Measurements from ENCODE around the gene KCNK4. TPM values are rescaled to one million over a fixed set of nuclear protein-coding genes. Genes with fewer than 3 reads are reported as not detected.

The KCNK4 gene
- under 0.01 TPM in 1 of 2 replicates, not detected in the other for total RNA-seq

DNA sequence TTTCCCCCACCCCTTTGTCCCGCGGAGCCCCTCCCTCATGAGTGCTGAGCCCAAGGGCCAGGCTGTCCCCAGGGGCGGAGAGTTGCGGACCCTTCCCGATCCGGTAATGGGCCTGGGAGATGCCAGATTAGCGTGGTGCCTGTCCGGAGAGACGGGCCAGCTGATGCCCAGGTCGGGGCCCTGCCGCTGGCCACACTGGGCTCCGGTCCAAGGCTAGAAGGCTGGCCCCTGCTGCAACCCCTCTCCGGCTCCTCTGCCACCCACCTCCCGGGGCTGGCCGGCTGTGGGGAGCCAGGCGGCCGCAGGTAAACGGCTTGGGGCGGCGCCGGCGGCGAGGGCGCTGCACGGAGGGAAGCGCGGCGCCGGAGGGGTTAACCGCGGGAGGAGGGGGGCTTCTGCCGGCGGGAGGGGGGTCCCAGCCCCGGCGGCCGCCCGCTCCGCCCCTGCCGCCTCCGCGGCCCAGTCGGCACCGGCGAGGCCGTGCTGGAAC lies at the start of gene KCNK4:
KCNK4 (plus strand) TSS at position 41 of the 490 bp plus-strand sequence. CDS start 1,717 bp downstream, outside the sequence.
- TF ChIP-seq, protein P1, sequence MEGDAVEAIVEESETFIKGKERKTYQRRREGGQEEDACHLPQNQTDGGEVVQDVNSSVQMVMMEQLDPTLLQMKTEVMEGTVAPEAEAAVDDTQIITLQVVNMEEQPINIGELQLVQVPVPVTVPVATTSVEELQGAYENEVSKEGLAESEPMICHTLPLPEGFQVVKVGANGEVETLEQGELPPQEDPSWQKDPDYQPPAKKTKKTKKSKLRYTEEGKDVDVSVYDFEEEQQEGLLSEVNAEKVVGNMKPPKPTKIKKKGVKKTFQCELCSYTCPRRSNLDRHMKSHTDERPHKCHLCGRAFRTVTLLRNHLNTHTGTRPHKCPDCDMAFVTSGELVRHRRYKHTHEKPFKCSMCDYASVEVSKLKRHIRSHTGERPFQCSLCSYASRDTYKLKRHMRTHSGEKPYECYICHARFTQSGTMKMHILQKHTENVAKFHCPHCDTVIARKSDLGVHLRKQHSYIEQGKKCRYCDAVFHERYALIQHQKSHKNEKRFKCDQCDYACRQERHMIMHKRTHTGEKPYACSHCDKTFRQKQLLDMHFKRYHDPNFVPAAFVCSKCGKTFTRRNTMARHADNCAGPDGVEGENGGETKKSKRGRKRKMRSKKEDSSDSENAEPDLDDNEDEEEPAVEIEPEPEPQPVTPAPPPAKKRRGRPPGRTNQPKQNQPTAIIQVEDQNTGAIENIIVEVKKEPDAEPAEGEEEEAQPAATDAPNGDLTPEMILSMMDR (IDR thresholded peaks at IDR 0.05; ENCODE audit: insufficient read depth, low read depth, low read length) = no peak
- H3K4me3 ChIP-seq (ENCODE audit: low read depth, low read length) = no peak within 1 kb of the TSS
- DNase-seq (ENCODE audit: low read depth) = no peak

DNA sequence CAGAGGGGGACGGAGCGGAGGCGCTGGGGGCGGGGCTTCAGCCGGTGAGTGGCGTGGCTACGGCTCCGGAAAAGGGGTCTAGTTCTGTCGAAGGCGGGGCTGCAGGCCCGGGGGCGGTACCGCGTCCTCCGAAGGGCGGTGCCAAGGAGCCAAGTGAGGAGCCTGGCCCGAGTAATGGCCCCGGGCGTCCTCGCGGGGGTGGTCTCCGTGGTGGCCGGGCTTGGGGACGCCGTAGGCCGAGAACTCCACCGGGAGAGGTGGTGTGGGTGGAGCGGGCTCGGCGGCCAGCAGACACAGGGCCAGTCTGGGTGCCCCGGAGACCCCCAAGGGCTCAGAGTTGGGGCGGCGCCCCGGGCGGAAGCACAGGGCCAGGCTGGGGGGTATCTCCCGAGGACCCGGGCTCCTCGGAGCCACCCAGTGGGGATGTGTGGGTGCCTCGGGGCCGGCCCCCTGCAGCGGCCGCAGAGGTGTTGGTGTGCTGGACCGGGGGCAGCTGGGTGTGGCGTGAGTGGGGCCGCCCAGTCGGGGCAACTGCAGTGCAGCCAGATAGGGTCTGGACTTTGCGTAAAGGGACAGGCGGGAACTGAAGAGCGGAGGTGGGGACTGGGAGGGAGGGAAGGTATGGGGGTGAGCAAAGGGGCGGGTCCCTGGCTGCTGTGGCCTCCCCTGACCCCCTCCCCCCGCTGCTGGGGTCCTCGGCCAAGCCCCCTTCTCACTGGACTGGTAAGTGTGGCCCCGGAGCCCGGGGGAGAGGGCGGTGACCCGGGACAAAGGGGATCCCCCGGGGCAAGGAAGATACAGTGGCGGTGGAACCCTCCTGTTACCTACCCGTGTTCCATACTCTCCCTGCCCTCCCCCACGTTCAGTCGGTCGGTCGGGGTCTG lies 49.4 kb upstream of the KCNK4 start:
- H3K4me3 ChIP-seq (ENCODE audit: low read depth, low read length) = peak overlapping the region; percentile 90
- DNase-seq (ENCODE audit: low read depth) = peak; percentile 27
- TF ChIP-seq, protein P1 (IDR thresholded peaks at IDR 0.05; ENCODE audit: insufficient read depth, low read depth, low read length) = no peak

DNA sequence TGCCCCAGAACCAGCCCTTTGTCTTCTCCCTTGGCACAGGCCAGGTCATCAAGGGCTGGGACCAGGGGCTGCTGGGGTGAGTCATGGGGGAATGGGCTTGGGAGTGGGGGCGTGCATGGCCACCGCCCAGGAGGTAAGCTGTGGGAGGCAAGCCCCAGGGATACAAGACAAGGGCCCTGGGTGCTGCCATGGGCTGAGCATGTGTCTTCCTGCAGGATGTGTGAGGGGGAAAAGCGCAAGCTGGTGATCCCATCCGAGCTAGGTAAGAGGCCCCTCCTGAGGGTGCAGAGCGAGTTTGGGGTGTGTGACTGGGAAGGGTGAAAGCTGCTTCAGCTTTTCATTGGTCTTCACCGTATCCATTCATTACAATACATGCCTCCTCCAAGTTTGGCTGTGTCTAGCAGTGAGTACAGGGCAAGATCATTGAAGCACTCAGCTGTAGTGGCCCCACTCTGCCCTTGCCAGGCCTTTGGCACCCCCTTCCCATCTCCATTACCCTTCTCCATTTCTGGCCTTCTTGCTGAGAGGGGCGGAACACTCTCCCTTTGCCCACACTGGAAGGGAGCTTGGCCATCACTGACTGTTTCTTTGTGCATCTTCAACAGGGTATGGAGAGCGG lies 47.8 kb upstream of the KCNK4 start:
- no peak overlapping the region for H3K4me3 ChIP-seq (ENCODE audit: low read depth, low read length)
- no peak for DNase-seq (ENCODE audit: low read depth)

GRCh38 chr11:64244107-64244506 lies 47.0 kb upstream of the KCNK4 start:
- no peak overlapping the region for H3K4me3 ChIP-seq (ENCODE audit: low read depth, low read length)
- TF ChIP-seq, protein P1 (IDR thresholded peaks at IDR 0.05; ENCODE audit: insufficient read depth, low read depth, low read length) = no peak
- no peak for DNase-seq (ENCODE audit: low read depth)

More for the DNA sequence above, 47.8 kb upstream of the KCNK4 start:
- TF ChIP-seq, protein P1 (IDR thresholded peaks at IDR 0.05; ENCODE audit: insufficient read depth, low read depth, low read length) = no peak

- TF ChIP-seq, protein P1 (IDR thresholded peaks at IDR 0.05; ENCODE audit: insufficient read depth, low read depth, low read length) = no peak
- DNase-seq (ENCODE audit: low read depth) = no peak
- peak overlapping the region; percentile 82 for H3K4me3 ChIP-seq (ENCODE audit: low read depth, low read length)
Observed at GRCh38 chr11:64244966-64245365, 46.1 kb upstream of the KCNK4 start.

DNA sequence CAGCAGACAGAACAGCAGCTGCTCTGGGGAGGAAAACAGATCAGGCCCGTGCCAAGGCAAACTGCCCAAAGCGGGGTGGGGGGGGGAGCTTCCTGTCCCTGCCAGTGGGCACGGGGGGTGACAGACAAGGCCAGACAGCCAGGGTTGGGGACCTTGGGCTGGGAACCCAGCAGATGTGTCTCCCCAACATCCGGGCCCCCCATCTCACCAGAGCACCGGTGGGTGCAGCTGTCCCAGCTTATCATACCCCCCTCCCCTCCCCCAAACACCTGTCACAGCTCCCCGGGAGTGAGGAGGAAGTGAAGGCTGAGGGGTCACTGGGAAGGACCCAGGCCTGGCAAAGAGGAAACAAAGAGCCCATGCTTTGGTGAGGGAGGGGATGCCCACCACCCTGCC lies 45.7 kb upstream of the KCNK4 start:
- TF ChIP-seq, protein P1 (IDR thresholded peaks at IDR 0.05; ENCODE audit: insufficient read depth, low read depth, low read length) = no peak
- H3K4me3 ChIP-seq (ENCODE audit: low read depth, low read length) = peak overlapping the region; percentile 82
- no peak for DNase-seq (ENCODE audit: low read depth)

Measured in fibroblast of villous mesenchyme (primary cell).